Neuronal stem cell (in vitro differentiated cells): ENCODE measurements around the gene ROBO3.
A peak's percentile ranks its signal among the peaks of the same experiment; 100 is the strongest.

Experiments
- DNase-seq: peaks from one replicate; pipeline ENCODE4 v3.0.0-alpha.2; 2013; ENCODE audit warnings: low spot score
- H2AFZ ChIP-seq: one replicate; pipeline ENCODE4 v1.6.1; 2013; ENCODE audit warnings: mild to moderate bottlenecking, low read length, inconsistent platforms
- H2AK5ac ChIP-seq: 2 replicates; pipeline ENCODE4 v1.6.1; 2013; ENCODE audit warnings: low read depth, mild to moderate bottlenecking, inconsistent platforms, low read length, moderate library complexity, mixed read lengths
- H2BK120ac ChIP-seq: 2 replicates; pipeline ENCODE4 v1.6.1; 2013; ENCODE audit warnings: low read depth, mild to moderate bottlenecking, inconsistent platforms, low read length, moderate library complexity, mixed read lengths
- H2BK12ac ChIP-seq: one replicate; pipeline ENCODE4 v1.6.1; 2013; ENCODE audit warnings: low read length, inconsistent platforms
- H2BK15ac ChIP-seq: 2 replicates; pipeline ENCODE4 v1.6.1; 2013; ENCODE audit warnings: mild to moderate bottlenecking, low read length, inconsistent platforms, mixed read lengths
- H2BK5ac ChIP-seq: one replicate; pipeline ENCODE4 v1.6.1; 2013; ENCODE audit warnings: inconsistent platforms, mild to moderate bottlenecking, low read length, moderate library complexity
- H3K14ac ChIP-seq: one replicate; pipeline ENCODE4 v1.6.1; 2013; ENCODE audit warnings: low read length, inconsistent platforms
- H3K18ac ChIP-seq: 2 replicates; pipeline ENCODE4 v1.6.1; 2013; ENCODE audit warnings: low read length, inconsistent platforms
- H3K23ac ChIP-seq: 2 replicates; pipeline ENCODE4 v1.6.1; 2013; ENCODE audit warnings: low read depth, mild to moderate bottlenecking, mixed read lengths, low read length, inconsistent platforms; ENCODE audit not compliant: poor library complexity
- H3K27ac ChIP-seq: replicated peaks from 3 replicates; pipeline ENCODE4 v1.5.1; 2013; ENCODE audit warnings: low read length, inconsistent platforms
- H3K27me3 ChIP-seq, 3 experiments: 2 replicates each; pipeline ENCODE4 v1.6.1; 2013; ENCODE audit warnings: low read length in 3 of 3, mild to moderate bottlenecking in 2 of 3, inconsistent platforms in 1 of 3, low read depth in 1 of 3, mixed read lengths in 1 of 3, moderate library complexity in 1 of 3; ENCODE audit not compliant: control insufficient read depth in 3 of 3, insufficient read depth in 3 of 3
- H3K36me3 ChIP-seq, 2 donors: replicated peaks in 1 of 2; 2 replicates each; pipeline ENCODE4 v1.6.1; 2013; ENCODE audit warnings: low read length in 2 of 2; ENCODE audit not compliant: control insufficient read depth in 2 of 2, insufficient read depth in 2 of 2
- H3K4ac ChIP-seq: 2 replicates; pipeline ENCODE4 v1.6.1; 2013; ENCODE audit warnings: inconsistent platforms, mild to moderate bottlenecking, low read length, moderate library complexity
- H3K4me1 ChIP-seq, 2 donors: 1 replicate in 1 of 2; 2 replicates in 1 of 2; pipeline ENCODE4 v1.6.1; 2013; ENCODE audit warnings: low read length in 2 of 2, low read depth in 1 of 2; ENCODE audit not compliant: control insufficient read depth in 2 of 2, insufficient read depth in 1 of 2
- H3K4me2 ChIP-seq: one replicate; pipeline ENCODE4 v1.6.1; 2013; ENCODE audit warnings: mild to moderate bottlenecking, low read length, inconsistent platforms; ENCODE audit not compliant: insufficient read depth, poor library complexity, severe bottlenecking
- H3K4me3 ChIP-seq, 2 donors: 2 replicates each; pipeline ENCODE4 v1.5.1; 2013; ENCODE audit warnings: low read length in 2 of 2, mild to moderate bottlenecking in 2 of 2, inconsistent platforms in 1 of 2, moderate library complexity in 1 of 2
- H3K79me1 ChIP-seq: one replicate; pipeline ENCODE4 v1.6.1; 2013; ENCODE audit warnings: low read depth, mild to moderate bottlenecking, inconsistent platforms, low read length, moderate library complexity
- H3K9ac ChIP-seq: one replicate; pipeline ENCODE4 v1.6.1; 2013; ENCODE audit warnings: mild to moderate bottlenecking, low read depth, low read length, inconsistent platforms; ENCODE audit not compliant: poor library complexity
- H3K9me3 ChIP-seq, 2 donors: replicated peaks in 1 of 2; 2 replicates each; pipeline versions ENCODE3 to v1.6.1; 2013; ENCODE audit warnings: low read length in 2 of 2, mild to moderate bottlenecking in 2 of 2, inconsistent platforms in 1 of 2, low read depth in 1 of 2, mixed read lengths in 1 of 2, moderate library complexity in 1 of 2; ENCODE audit not compliant: control insufficient read depth in 2 of 2, insufficient read depth in 1 of 2
- H4K8ac ChIP-seq: one replicate; pipeline ENCODE4 v1.6.1; 2013; ENCODE audit warnings: low read depth, mild to moderate bottlenecking, inconsistent platforms, low read length, moderate library complexity
- H4K91ac ChIP-seq: one replicate; pipeline ENCODE4 v1.6.1; 2013; ENCODE audit warnings: low read length, low read depth, mild to moderate bottlenecking, inconsistent platforms; ENCODE audit not compliant: poor library complexity
- WGBS, 2 donors: extraction: QIAGEN DNeasy Blood & Tissue Kit; methylation state at CpG; one replicate each; pipeline ENCODE4 v1.1.7; 2013; ENCODE audit warnings: missing lambda C conversion rate in 2 of 2, mixed read lengths in 1 of 2; ENCODE audit not compliant: insufficient read length in 2 of 2, insufficient replicate concordance in 1 of 2; ENCODE audit errors: extremely low coverage in 2 of 2; 5-methylcytosine and 5-hydroxymethylcytosine counted together

Gene ROBO3

GRCh38 chr11:124872280-124872679 is 7.0 kb downstream of the ROBO3 start:
- no peak overlapping the region for H2BK15ac ChIP-seq
- no peak overlapping the region for H4K91ac ChIP-seq
- H2BK12ac ChIP-seq: peak overlapping the region; percentile 51
- H3K23ac ChIP-seq: no peak overlapping the region
- H2BK120ac ChIP-seq: no peak overlapping the region
- no peak overlapping the region for H3K4ac ChIP-seq
- H3K4me2 ChIP-seq: no peak overlapping the region
- H3K4me3 ChIP-seq: no peak overlapping the region
- no peaks in the 10 kb centered on the region for H3K36me3 ChIP-seq
- H3K79me1 ChIP-seq: peaks cover 2% of the 10 kb centered on the region
- no CpG with 5 or more reads among the region's 8 CpGs for WGBS, 2 donors
- H3K14ac ChIP-seq: no peak overlapping the region
- DNase-seq: no peak
- H2AFZ ChIP-seq: no peak overlapping the region
- no peak overlapping the region for H4K8ac ChIP-seq
- H3K18ac ChIP-seq: peak overlapping the region; percentile 15
- peaks cover 20 to 86% (median 63%) of the 10 kb centered on the region in 3 experiments for H3K27me3 ChIP-seq
- no peak overlapping the region for H3K27ac ChIP-seq
- H3K9ac ChIP-seq: no peak overlapping the region
- H3K9me3 ChIP-seq: no peaks in the 10 kb centered on the region
- peaks cover 2 to 12% of the 10 kb centered on the region in 2 donors for H3K4me1 ChIP-seq
- no peak overlapping the region for H2BK5ac ChIP-seq
- peak overlapping the region; percentile 47 for H2AK5ac ChIP-seq

GRCh38 chr11:124872741-124873140 is 7.5 kb downstream of the ROBO3 start:
- Histone ChIP-seq H2AK5ac (no peak overlapping the region), H2BK120ac (peak overlapping the region; percentile 41), H3K9me3 (no peaks in the 10 kb centered on the region), H3K36me3 (no peaks in the 10 kb centered on the region), H3K4ac (no peak overlapping the region), H2BK12ac (no peak overlapping the region), H3K27me3 (peaks cover 17 to 82% (median 61%) of the 10 kb centered on the region in 3 experiments), H2BK15ac (peak overlapping the region; percentile 30), H3K27ac (no peak overlapping the region), H3K9ac (no peak overlapping the region), H3K79me1 (peaks cover 2% of the 10 kb centered on the region), H3K18ac (no peak overlapping the region), H4K8ac (no peak overlapping the region), H3K23ac (no peak overlapping the region), H3K14ac (no peak overlapping the region), H2BK5ac (no peak overlapping the region), H4K91ac (no peak overlapping the region), H3K4me2 (no peak overlapping the region), H2AFZ (no peak overlapping the region), H3K4me1 (peaks cover 2 to 13% of the 10 kb centered on the region in 2 donors), H3K4me3 (no peak overlapping the region)
- no CpG with 5 or more reads among the region's 9 CpGs for WGBS, 2 donors
- DNase-seq: no peak

DNA sequence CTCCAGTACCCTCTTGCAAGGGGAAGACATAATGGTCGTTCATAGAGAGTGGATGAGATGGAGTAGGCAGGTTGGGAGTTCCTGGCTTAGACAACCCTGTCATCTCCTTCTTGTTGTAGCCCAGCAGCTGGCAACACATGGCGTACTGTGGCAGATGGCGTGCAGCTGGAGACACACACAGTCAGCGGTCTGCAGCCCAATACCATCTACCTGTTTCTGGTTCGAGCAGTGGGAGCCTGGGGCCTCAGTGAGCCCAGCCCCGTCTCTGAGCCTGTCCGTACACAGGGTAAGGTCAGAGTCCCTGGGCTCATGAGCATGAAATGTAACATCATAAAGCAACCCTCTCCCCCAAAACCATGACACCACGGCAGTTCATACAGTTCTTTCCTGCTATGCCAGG is 8.7 kb downstream of the ROBO3 start:
- Histone ChIP-seq H3K9ac (no peak overlapping the region), H3K36me3 (no peaks in the 10 kb centered on the region), H3K9me3 (no peaks in the 10 kb centered on the region), H3K4me2 (no peak overlapping the region), H3K4ac (no peak overlapping the region), H4K8ac (no peak overlapping the region), H3K4me3 (no peak overlapping the region), H2BK5ac (no peak overlapping the region), H2AK5ac (no peak overlapping the region), H4K91ac (no peak overlapping the region), H3K79me1 (peaks cover 2% of the 10 kb centered on the region), H3K27ac (no peak overlapping the region), H2BK15ac (no peak overlapping the region), H2BK120ac (no peak overlapping the region), H3K4me1 (peaks cover 2 to 12% of the 10 kb centered on the region in 2 donors), H3K23ac (no peak overlapping the region), H3K14ac (no peak overlapping the region), H2BK12ac (no peak overlapping the region), H3K27me3 (peaks cover 8 to 70% (median 51%) of the 10 kb centered on the region in 3 experiments), H2AFZ (no peak overlapping the region), H3K18ac (no peak overlapping the region)
- WGBS, 2 donors: no CpG with 5 or more reads among the region's 8 CpGs
- DNase-seq: no peak

DNA sequence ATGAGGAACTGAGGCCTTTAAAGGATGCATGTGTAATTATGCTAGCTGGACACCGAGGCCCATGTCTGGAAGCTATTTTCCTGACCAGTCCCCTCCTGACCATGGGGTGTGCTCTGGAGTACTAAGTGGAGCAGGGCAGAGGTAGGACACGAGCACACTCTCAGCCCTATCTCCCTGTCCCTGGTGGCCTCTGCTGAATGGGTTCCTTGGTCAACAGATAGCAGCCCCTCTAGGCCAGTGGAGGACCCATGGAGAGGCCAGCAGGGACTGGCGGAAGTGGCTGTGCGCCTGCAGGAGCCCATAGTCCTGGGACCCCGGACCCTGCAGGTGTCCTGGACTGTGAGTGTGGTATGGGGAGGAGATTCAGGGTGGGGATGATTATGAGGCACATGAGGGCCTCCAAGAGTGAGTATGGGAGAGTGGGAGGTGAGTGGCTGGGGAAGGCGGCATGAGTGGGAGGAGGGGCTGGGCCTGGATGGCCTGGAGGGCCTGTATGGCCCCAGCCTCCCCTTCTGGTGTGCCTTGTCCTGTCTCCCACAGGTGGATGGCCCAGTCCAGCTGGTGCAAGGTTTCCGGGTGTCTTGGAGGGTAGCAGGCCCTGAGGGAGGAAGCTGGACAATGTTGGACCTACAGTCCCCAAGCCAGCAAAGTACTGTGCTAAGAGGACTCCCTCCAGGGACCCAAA is 9.5 kb downstream of the ROBO3 start:
- H3K18ac ChIP-seq: no peak overlapping the region
- H3K27me3 ChIP-seq: peaks cover 3 to 62% (median 43%) of the 10 kb centered on the region in 3 experiments
- peak overlapping the region; percentile 90 for H2BK15ac ChIP-seq
- no peak overlapping the region for H3K27ac ChIP-seq
- no peak overlapping the region for H2AFZ ChIP-seq
- peaks cover 2% of the 10 kb centered on the region for H3K79me1 ChIP-seq
- H2BK12ac ChIP-seq: no peak overlapping the region
- no peak overlapping the region for H4K8ac ChIP-seq
- no peak overlapping the region for H3K4ac ChIP-seq
- peak overlapping the region; percentile 23 for H3K23ac ChIP-seq
- H2AK5ac ChIP-seq: peak overlapping the region; percentile 3
- DNase-seq: no peak
- no CpG with 5 or more reads among the region's 7 CpGs for WGBS, 2 donors
- no peaks in the 10 kb centered on the region for H3K36me3 ChIP-seq
- no peak overlapping the region for H3K4me2 ChIP-seq
- H3K4me3 ChIP-seq: no peak overlapping the region
- H2BK120ac ChIP-seq: no peak overlapping the region
- H3K14ac ChIP-seq: no peak overlapping the region
- peaks cover 2 to 11% of the 10 kb centered on the region in 2 donors for H3K4me1 ChIP-seq
- no peak overlapping the region for H2BK5ac ChIP-seq
- H4K91ac ChIP-seq: no peak overlapping the region
- no peak overlapping the region for H3K9ac ChIP-seq
- no peaks in the 10 kb centered on the region for H3K9me3 ChIP-seq
